ENCODE results near the gene PKP4. TPM values are rescaled to one million over a fixed set of nuclear protein-coding genes. Genes with fewer than 3 reads are reported as not detected.
"Not testable (repeated sequence)": the region's sequence is repeated elsewhere in the genome, so short reads cannot be mapped to it uniquely, and the experiment has no call there.

Gene PKP4
- total and polyA plus RNA-seq, 4 experiments from 2014 or later = 1.4 to 39.3 (median 19.1) TPM

DNA sequence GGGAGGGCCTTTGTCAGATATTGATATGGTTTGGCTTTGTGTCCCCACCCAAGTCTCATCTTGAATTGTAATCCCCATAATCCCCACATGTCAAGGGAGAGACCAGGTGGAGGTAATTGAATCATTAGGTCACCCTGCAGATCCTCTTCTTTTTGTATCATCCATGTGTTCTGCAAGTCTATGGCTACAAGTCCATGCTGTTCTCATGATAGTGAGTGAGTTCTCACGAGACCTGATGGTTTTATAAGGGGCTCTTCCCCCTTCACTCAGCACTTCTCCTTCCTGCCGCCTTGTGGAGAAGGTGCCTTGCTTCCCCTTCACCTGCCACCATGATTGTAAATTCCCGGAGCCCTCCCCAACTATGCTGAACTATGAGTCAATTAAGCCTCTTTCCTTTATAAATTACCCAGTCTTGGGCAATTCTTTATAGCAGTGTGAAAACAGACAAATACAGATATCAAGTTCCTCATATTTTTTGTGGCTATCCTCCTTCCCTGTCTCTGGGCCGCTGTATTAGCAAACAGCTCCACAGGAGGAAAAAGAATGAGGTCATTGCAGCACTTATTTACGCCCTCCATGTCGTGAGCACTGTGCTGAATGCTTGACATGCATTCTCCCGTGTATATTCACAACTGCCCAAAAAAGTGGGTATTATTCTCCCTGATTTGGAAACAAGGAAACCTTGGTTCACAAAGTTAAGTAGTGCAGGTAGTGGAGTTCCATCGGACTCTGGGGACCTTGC is 248.1 kb downstream of the PKP4 start:
- CTCF ChIA-PET (ENCODE audit: partially characterized antibody); H3K4me1 Mint-ChIP-seq; POLR2A ChIA-PET (ENCODE audit: partially characterized antibody); H3K27ac ChIP-seq (ENCODE audit: low read depth, low read length); H3K27me3 Mint-ChIP-seq; H3K4me3 ChIP-seq (ENCODE audit: low read length in 2 of 2); H3K4me3 Mint-ChIP-seq; H3K9me3 ChIP-seq (ENCODE audit: control insufficient read depth in 1 of 2, low read length in 2 of 2); H3K36me3 Mint-ChIP-seq; intact Hi-C loops (cut with micrococcal nuclease); DNase-seq; H3K4me1 ChIP-seq (ENCODE audit: insufficient read depth, low read length); H3K27me3 ChIP-seq (ENCODE audit: insufficient read depth, low read length); H3K36me3 ChIP-seq (ENCODE audit: insufficient read depth, low read length); H3K27ac Mint-ChIP-seq: not testable (repeated sequence)
- H3K9me3 Mint-ChIP-seq = peaks cover 0 to 11% (median 2%) of the 10 kb centered on the region in 8 donors

DNA sequence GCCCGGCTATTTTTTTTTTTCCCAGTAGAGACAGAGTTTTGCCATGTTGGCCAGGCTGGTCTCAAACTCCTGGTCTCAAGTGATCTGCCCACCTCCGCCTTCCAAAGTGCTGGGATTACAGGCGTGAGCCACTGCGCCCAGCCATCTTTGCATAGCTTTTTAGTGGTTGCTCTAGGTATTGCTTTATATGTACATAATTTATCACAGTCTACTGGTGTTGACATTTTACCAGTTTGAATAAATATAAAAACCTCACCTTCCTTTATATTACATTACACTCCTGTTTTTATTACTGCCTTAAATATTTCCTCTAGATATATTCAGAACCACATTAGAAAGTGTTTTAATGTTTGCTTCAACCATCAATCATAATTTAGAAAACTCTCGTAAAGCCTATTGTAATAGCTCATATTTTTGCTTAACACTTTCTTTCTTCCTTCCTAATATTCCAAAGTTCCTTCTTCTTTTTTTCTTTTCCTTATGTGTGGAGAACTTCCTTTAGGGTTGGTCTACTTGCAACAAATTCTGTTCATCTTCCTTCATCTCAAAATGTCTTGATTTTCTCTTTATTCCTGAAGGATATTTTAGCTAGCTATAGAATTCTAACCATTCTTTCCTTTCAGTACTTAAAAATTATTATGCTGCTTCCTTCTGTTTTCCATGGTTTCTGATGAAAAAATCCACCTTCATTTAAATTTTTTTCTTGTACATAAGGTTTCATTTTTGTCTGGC is 256.2 kb downstream of the PKP4 start:
- CTCF ChIA-PET (ENCODE audit: partially characterized antibody) = interaction anchor here (0.6 to 1.0 kb wide), 2 partner anchors 40 to 105 kb away, joined by 3 to 4 read pairs; no protein-coding TSS in a partner anchor
- Histone ChIP-seq H3K9me3 (ENCODE audit: control insufficient read depth in 1 of 2, low read length in 2 of 2) (no peaks in the 10 kb centered on the region), H3K27me3 (ENCODE audit: insufficient read depth, low read length) (no peaks in the 10 kb centered on the region), H3K4me1 (ENCODE audit: insufficient read depth, low read length) (no peaks in the 10 kb centered on the region), H3K4me3 (ENCODE audit: low read length in 2 of 2) (no peak overlapping the region), H3K36me3 (ENCODE audit: insufficient read depth, low read length) (no peaks in the 10 kb centered on the region), H3K27ac (ENCODE audit: low read depth, low read length) (no peak overlapping the region)
- POLR2A ChIA-PET (ENCODE audit: partially characterized antibody) = no interaction called here
- no peak for DNase-seq
- Mint-ChIP-seq H3K4me1 (no peaks in the 10 kb centered on the region), H3K9me3 (peaks cover 0 to 15% (median 7%) of the 10 kb centered on the region in 8 donors), H3K27me3 (peaks cover 2 to 16% of the 10 kb centered on the region in 2 donors), H3K36me3 (no peaks in the 10 kb centered on the region), H3K4me3 (no peak overlapping the region), H3K27ac (no peak overlapping the region)
- intact Hi-C loops (cut with micrococcal nuclease) = no loop called here

DNA sequence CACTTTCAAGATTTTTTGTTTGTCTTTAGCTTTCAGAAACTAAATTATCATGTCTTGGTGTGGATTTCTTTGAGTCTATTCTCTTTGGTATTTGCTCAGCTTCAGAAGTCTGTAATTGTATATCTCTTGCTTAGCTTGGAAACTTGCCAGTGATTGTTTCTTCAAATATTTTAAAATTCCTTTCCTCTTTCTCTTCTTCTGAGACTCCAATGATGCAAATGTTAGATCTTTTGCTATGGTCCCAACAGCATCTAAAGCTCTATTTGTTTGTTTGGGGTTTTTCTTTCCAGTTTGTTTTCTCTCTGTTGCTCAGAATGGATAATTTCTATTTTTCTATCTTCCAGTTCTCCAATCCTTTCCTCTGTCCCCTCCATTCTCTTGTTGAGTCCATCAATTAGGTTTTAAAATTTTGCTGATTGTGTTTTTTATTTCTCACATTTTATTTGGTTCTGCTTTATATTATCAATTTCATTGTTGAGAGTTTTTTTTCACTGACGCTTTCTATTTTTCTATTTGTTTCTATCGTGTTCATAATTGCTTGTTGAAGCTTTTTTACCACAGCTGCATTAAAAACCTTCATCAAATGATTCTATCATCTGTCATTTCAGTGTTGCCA is 256.9 kb downstream of the PKP4 start:
- H3K4me1 ChIP-seq (ENCODE audit: insufficient read depth, low read length) = no peaks in the 10 kb centered on the region
- no peaks in the 10 kb centered on the region for H3K27me3 ChIP-seq (ENCODE audit: insufficient read depth, low read length)
- no peaks in the 10 kb centered on the region for H3K36me3 ChIP-seq (ENCODE audit: insufficient read depth, low read length)
- intact Hi-C loops (cut with micrococcal nuclease) = no loop called here
- peaks cover 5 to 16% of the 10 kb centered on the region in 2 donors for H3K27me3 Mint-ChIP-seq
- no peak overlapping the region for H3K4me3 ChIP-seq (ENCODE audit: low read length in 2 of 2)
- POLR2A ChIA-PET (ENCODE audit: partially characterized antibody) = no interaction called here
- H3K27ac ChIP-seq (ENCODE audit: low read depth, low read length) = no peak overlapping the region
- no peaks in the 10 kb centered on the region for H3K36me3 Mint-ChIP-seq
- H3K4me1 Mint-ChIP-seq = no peaks in the 10 kb centered on the region
- DNase-seq = no peak
- CTCF ChIA-PET (ENCODE audit: partially characterized antibody) = interaction anchor here (0.6 to 1.0 kb wide), 2 partner anchors 40 to 105 kb away, joined by 3 to 4 read pairs; no protein-coding TSS in a partner anchor
- no peak overlapping the region for H3K27ac Mint-ChIP-seq
- no peaks in the 10 kb centered on the region for H3K9me3 ChIP-seq (ENCODE audit: control insufficient read depth in 1 of 2, low read length in 2 of 2)
- H3K9me3 Mint-ChIP-seq = peaks cover 0 to 15% (median 7%) of the 10 kb centered on the region in 8 donors
- no peak overlapping the region for H3K4me3 Mint-ChIP-seq

DNA sequence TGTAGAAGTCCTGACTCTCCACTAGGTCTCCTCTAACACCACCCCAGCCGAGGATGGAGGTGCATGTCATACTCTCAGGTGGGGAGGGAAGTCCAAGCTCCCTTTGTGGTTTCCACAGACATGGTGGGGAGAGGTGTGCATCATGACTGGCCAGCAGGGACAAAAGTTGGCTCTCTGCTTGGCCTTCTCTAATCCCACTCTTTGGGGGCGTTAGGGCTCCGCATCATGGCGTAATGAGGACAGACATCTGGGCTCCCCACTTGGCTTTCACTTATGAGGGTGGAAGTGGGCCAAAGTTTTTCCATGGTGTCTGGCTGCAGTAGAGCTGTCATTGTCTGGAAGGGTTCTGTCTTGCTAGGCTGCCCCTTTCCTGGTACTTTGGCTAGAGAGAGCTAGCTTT is 257.7 kb downstream of the PKP4 start:
- no peak overlapping the region for H3K27ac ChIP-seq (ENCODE audit: low read depth, low read length)
- H3K27me3 Mint-ChIP-seq = peaks cover 8 to 16% of the 10 kb centered on the region in 2 donors
- CTCF ChIA-PET (ENCODE audit: partially characterized antibody) = no interaction called here
- H3K27ac Mint-ChIP-seq = no peak overlapping the region
- H3K27me3 ChIP-seq (ENCODE audit: insufficient read depth, low read length) = no peaks in the 10 kb centered on the region
- H3K36me3 ChIP-seq (ENCODE audit: insufficient read depth, low read length) = no peaks in the 10 kb centered on the region
- POLR2A ChIA-PET (ENCODE audit: partially characterized antibody) = no interaction called here
- H3K4me3 ChIP-seq (ENCODE audit: low read length in 2 of 2) = no peak overlapping the region
- peaks cover 0 to 15% (median 7%) of the 10 kb centered on the region in 8 donors for H3K9me3 Mint-ChIP-seq
- intact Hi-C loops (cut with micrococcal nuclease) = no loop called here
- no peaks in the 10 kb centered on the region for H3K36me3 Mint-ChIP-seq
- no peaks in the 10 kb centered on the region for H3K4me1 ChIP-seq (ENCODE audit: insufficient read depth, low read length)
- H3K9me3 ChIP-seq (ENCODE audit: control insufficient read depth in 1 of 2, low read length in 2 of 2) = no peaks in the 10 kb centered on the region
- DNase-seq = no peak
- H3K4me1 Mint-ChIP-seq = no peaks in the 10 kb centered on the region
- H3K4me3 Mint-ChIP-seq = no peak overlapping the region

DNA sequence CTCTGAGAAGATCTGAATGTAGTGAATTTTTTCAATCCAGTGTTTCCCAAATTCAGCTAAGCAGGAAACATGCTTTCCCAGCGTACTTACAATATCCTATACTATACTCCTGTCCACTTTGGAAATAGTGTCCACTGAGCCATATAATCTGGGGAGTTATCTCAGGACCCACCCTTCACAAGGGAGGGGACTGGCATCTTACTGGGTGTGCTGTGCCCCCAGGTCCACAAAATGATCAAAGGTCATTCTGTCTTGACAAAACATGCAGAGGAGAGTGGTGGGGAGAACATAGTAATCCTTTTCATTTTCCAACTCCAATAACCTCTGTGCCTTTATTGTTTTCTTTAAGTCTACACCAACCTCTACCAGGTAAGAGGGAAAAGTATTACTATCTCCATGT is 258.6 kb downstream of the PKP4 start:
- no peak overlapping the region for H3K27ac ChIP-seq (ENCODE audit: low read depth, low read length)
- Mint-ChIP-seq H3K4me3 (no peak overlapping the region), H3K36me3 (no peaks in the 10 kb centered on the region), H3K4me1 (no peaks in the 10 kb centered on the region), H3K27ac (no peak overlapping the region), H3K9me3 (peaks cover 0 to 15% (median 7%) of the 10 kb centered on the region in 8 donors), H3K27me3 (peaks cover 8 to 16% of the 10 kb centered on the region in 2 donors)
- H3K9me3 ChIP-seq (ENCODE audit: control insufficient read depth in 1 of 2, low read length in 2 of 2) = no peaks in the 10 kb centered on the region
- H3K4me3 ChIP-seq (ENCODE audit: low read length in 2 of 2) = no peak overlapping the region
- ChIA-PET POLR2A (ENCODE audit: partially characterized antibody) (no interaction called here), CTCF (ENCODE audit: partially characterized antibody) (no interaction called here)
- DNase-seq = no peak
- intact Hi-C loops (cut with micrococcal nuclease) = no loop called here
- H3K4me1 ChIP-seq (ENCODE audit: insufficient read depth, low read length) = no peaks in the 10 kb centered on the region
- H3K36me3 ChIP-seq (ENCODE audit: insufficient read depth, low read length) = no peaks in the 10 kb centered on the region
- H3K27me3 ChIP-seq (ENCODE audit: insufficient read depth, low read length) = no peaks in the 10 kb centered on the region

DNA sequence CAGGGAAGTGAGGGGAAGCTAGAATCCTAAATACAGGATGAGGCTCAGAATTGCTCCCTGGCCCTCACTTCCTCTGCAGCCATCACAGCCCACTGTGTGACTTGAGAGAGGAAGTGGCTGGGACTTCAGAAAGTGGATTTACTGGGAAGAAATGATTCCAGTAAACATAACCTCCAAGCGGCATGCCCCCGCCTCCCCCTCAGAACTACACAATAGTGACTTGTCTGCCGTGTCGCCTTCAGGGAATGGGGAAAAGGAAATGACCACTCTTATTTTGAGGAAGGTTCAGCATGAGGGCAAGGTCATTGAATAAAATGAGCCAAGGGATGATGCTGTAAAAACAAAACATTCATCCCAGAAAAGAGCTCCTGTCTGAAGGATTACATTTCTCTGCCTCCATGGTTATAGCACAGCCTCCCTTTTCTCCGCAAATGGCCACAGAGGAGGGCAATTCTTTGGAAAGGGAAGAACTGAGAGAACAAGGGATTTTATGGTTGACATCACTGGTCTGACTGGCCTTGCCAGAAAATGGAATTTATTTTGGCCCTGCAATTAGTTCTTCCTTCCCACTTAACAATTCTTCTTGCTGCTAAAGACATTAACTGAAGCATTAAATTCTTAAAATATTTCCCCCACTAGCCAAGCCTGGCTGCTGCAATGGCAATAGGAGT is 259.5 kb downstream of the PKP4 start:
- H3K27me3 ChIP-seq (ENCODE audit: insufficient read depth, low read length) = no peaks in the 10 kb centered on the region
- Mint-ChIP-seq H3K27ac (no peak overlapping the region), H3K4me1 (no peaks in the 10 kb centered on the region), H3K9me3 (peaks cover 0 to 15% (median 5%) of the 10 kb centered on the region in 8 donors), H3K36me3 (no peaks in the 10 kb centered on the region), H3K4me3 (no peak overlapping the region), H3K27me3 (peaks cover 8 to 18% of the 10 kb centered on the region in 2 donors)
- no peak for DNase-seq
- H3K36me3 ChIP-seq (ENCODE audit: insufficient read depth, low read length) = no peaks in the 10 kb centered on the region
- POLR2A ChIA-PET (ENCODE audit: partially characterized antibody) = no interaction called here
- H3K27ac ChIP-seq (ENCODE audit: low read depth, low read length) = no peak overlapping the region
- CTCF ChIA-PET (ENCODE audit: partially characterized antibody) = no interaction called here
- no peaks in the 10 kb centered on the region for H3K9me3 ChIP-seq (ENCODE audit: control insufficient read depth in 1 of 2, low read length in 2 of 2)
- intact Hi-C loops (cut with micrococcal nuclease) = no loop called here
- no peaks in the 10 kb centered on the region for H3K4me1 ChIP-seq (ENCODE audit: insufficient read depth, low read length)
- H3K4me3 ChIP-seq (ENCODE audit: low read length in 2 of 2) = no peak overlapping the region

DNA sequence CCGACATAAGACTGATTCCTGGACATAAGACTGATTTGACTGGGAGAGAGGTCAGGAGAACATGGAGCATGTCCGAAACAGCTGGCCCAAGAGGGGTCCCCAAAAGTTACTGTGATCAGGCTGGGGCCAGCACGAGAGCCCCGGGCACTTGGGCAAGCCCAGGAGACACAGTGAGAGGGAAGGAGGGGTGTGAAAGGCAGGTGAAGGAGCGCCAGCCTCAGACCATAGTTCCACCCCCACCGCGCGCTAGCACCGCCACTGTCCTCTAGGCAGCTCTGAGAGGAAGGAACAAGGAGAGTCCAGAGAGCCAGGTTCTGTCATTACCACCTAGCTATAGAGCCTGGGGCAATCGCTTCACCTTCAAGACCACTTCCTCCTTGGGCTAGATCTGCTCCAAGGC is 260.2 kb downstream of the PKP4 start:
- H3K4me1 Mint-ChIP-seq = no peaks in the 10 kb centered on the region
- H3K27me3 ChIP-seq (ENCODE audit: insufficient read depth, low read length) = no peaks in the 10 kb centered on the region
- ChIA-PET CTCF (ENCODE audit: partially characterized antibody) (no interaction called here), POLR2A (ENCODE audit: partially characterized antibody) (no interaction called here)
- H3K9me3 Mint-ChIP-seq = peaks cover 0 to 15% (median 5%) of the 10 kb centered on the region in 8 donors
- no peak overlapping the region for H3K4me3 Mint-ChIP-seq
- DNase-seq = no peak
- H3K27ac Mint-ChIP-seq = no peak overlapping the region
- H3K4me1 ChIP-seq (ENCODE audit: insufficient read depth, low read length) = no peaks in the 10 kb centered on the region
- H3K36me3 ChIP-seq (ENCODE audit: insufficient read depth, low read length) = no peaks in the 10 kb centered on the region
- no peak overlapping the region for H3K4me3 ChIP-seq (ENCODE audit: low read length in 2 of 2)
- no peaks in the 10 kb centered on the region for H3K36me3 Mint-ChIP-seq
- H3K27ac ChIP-seq (ENCODE audit: low read depth, low read length) = no peak overlapping the region
- intact Hi-C loops (cut with micrococcal nuclease) = no loop called here
- H3K27me3 Mint-ChIP-seq = peaks cover 8 to 20% of the 10 kb centered on the region in 2 donors
- no peaks in the 10 kb centered on the region for H3K9me3 ChIP-seq (ENCODE audit: control insufficient read depth in 1 of 2, low read length in 2 of 2)
